ENCODE results near the gene PPM1E. TPM values are rescaled to one million over a fixed set of nuclear protein-coding genes. Genes with fewer than 3 reads are reported as not detected.
A peak's percentile ranks its signal among the peaks of the same experiment; 100 is the strongest.

Gene PPM1E
- total RNA-seq, 2 donors from 2014 or later = 0.08 to 0.17 TPM

- Mint-ChIP-seq H3K9me3 (no peaks in the 10 kb centered on the region), H3K4me3 (no peak overlapping the region), H3K36me3 (ENCODE audit: low read depth) (peaks cover 72% of the 10 kb centered on the region), H3K27ac (no peak overlapping the region), H3K4me1 (peaks cover 7% of the 10 kb centered on the region), H3K27me3 (no peaks in the 10 kb centered on the region)
- ATAC-seq (replicated peaks) = no peak
These were observed 269.3 kb downstream of the PPM1E start for GRCh38 chr17:59024916-59025315.

GRCh38 chr17:59026176-59026939, 270.7 kb downstream of the PPM1E start:
- Mint-ChIP-seq H3K4me3 (no peak overlapping the region), H3K36me3 (ENCODE audit: low read depth) (peaks cover 73% of the 10 kb centered on the region), H3K4me1 (peaks cover 10% of the 10 kb centered on the region), H3K27me3 (no peaks in the 10 kb centered on the region), H3K9me3 (no peaks in the 10 kb centered on the region), H3K27ac (peak overlapping the region; percentile 58)
- no peak for ATAC-seq (replicated peaks)

GRCh38 chr17:59027750-59028149, 272.1 kb downstream of the PPM1E start:
- Mint-ChIP-seq H3K4me1 (peaks cover 10% of the 10 kb centered on the region), H3K36me3 (ENCODE audit: low read depth) (peaks cover 80% of the 10 kb centered on the region), H3K27ac (peak overlapping the region; percentile 58), H3K9me3 (no peaks in the 10 kb centered on the region), H3K27me3 (no peaks in the 10 kb centered on the region), H3K4me3 (no peak overlapping the region)
- ATAC-seq (replicated peaks) = no peak

GRCh38 chr17:59028328-59028727, 272.7 kb downstream of the PPM1E start:
- peaks cover 86% of the 10 kb centered on the region for H3K36me3 Mint-ChIP-seq (ENCODE audit: low read depth)
- H3K27me3 Mint-ChIP-seq = no peaks in the 10 kb centered on the region
- no peak overlapping the region for H3K4me3 Mint-ChIP-seq
- peaks cover 10% of the 10 kb centered on the region for H3K4me1 Mint-ChIP-seq
- no peaks in the 10 kb centered on the region for H3K9me3 Mint-ChIP-seq
- no peak for ATAC-seq (replicated peaks)
- peak overlapping the region; percentile 58 for H3K27ac Mint-ChIP-seq

GRCh38 chr17:59030811-59031210, 275.2 kb downstream of the PPM1E start:
- no peak overlapping the region for H3K4me3 Mint-ChIP-seq
- H3K36me3 Mint-ChIP-seq (ENCODE audit: low read depth) = peaks cover 89% of the 10 kb centered on the region
- H3K9me3 Mint-ChIP-seq = no peaks in the 10 kb centered on the region
- H3K27me3 Mint-ChIP-seq = no peaks in the 10 kb centered on the region
- H3K27ac Mint-ChIP-seq = no peak overlapping the region
- no peak for ATAC-seq (replicated peaks)
- H3K4me1 Mint-ChIP-seq = peaks cover 10% of the 10 kb centered on the region

Other genes starting within 250 kb of the PPM1E start
- gene MTMR4, start 241.2 kb upstream of the PPM1E start, total RNA-seq = 10 to 100 TPM; 67.1 to 72.1 TPM
- under 1 TPM; 0.30 to 0.32 TPM for gene TEX14, start 63.8 kb upstream of the PPM1E start, total RNA-seq
- 100 to 1,000 TPM in 1 of 2 donors, 10 to 100 TPM in 1; 75.3 to 112 TPM for gene RAD51C, start 63.3 kb upstream of the PPM1E start, total RNA-seq